ENCODE measurements around the gene STUB1. TPM values are rescaled to one million over a fixed set of nuclear protein-coding genes. Genes with fewer than 3 reads are reported as not detected.

The STUB1 gene
- total and polyA plus RNA-seq, 8 donors, result 43.5 to 307 (median 156) TPM

- peak within 1 kb of the TSS in 4 of 5 donors; percentile 16 to 62 (median 58) for H3K27ac ChIP-seq
These were observed 46.5 kb downstream of the STUB1 start, which contains the start of the genes CCDC78 and HAGHL for GRCh38 chr16:726438-727290. TSS of gene CCDC78 (minus strand) at chr16:726443. CDS start at chr16:726367, 76 bp downstream. TSS of gene HAGHL (plus strand) at chr16:727106. CDS start at chr16:727510, 404 bp downstream.

DNA sequence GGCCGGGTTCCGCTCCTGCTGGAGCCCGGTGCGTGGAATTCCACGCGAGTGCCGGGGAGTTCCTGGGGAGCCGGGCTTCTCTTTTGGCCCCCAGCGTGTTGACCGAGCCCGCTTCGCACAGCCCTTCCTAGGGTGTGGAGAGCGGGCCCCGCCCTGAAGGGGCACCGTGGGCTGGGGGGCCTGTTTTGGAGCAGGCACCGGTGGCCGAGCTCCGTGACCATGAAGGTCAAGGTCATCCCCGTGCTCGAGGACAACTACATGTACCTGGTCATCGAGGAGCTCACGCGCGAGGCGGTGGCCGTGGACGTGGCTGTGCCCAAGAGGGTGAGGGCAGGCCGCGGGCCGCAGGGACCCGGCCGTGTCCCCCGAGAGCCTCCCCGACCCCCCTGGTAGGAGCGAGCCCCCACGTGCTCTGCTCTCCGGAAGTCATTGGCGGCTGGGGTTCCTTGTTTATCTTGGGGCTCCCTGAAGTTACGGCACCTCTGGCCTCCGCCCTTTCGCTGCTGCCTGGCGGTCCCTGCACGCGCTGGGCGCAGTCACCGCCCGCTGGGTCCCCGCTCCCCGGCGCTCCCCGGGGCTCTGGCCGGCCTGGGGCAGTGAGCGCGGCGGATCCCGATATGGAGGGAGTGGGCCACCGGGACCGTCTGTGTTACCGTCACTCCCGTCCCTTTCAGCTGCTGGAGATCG is 47.2 kb downstream of the STUB1 start:
- Histone ChIP-seq H3K4me1 (peaks cover 31 to 39% (median 33%) of the 10 kb centered on the region in 4 donors), H3K27me3 (peaks cover 0 to 52% (median 24%) of the 10 kb centered on the region in 3 donors), H3K36me3 (peaks cover 0 to 36% (median 22%) of the 10 kb centered on the region in 4 donors), H3K4me3 (peak overlapping the region; percentile 48 to 69 (median 54)), H3K9me3 (no peaks in the 10 kb centered on the region), H3K27ac (peak overlapping the region in 4 of 5 donors; percentile 16 to 62 (median 58))
- peak in 1 of 2 donors; percentile 60 for DNase-seq
- TF ChIP-seq POLR2AphosphoS5 (IDR thresholded peaks at IDR 0.05) (no peak), POLR2A (IDR thresholded peaks at IDR 0.05) (no peak), EP300 (IDR thresholded peaks at IDR 0.05) (no peak)
- TF ChIP-seq, protein P1, sequence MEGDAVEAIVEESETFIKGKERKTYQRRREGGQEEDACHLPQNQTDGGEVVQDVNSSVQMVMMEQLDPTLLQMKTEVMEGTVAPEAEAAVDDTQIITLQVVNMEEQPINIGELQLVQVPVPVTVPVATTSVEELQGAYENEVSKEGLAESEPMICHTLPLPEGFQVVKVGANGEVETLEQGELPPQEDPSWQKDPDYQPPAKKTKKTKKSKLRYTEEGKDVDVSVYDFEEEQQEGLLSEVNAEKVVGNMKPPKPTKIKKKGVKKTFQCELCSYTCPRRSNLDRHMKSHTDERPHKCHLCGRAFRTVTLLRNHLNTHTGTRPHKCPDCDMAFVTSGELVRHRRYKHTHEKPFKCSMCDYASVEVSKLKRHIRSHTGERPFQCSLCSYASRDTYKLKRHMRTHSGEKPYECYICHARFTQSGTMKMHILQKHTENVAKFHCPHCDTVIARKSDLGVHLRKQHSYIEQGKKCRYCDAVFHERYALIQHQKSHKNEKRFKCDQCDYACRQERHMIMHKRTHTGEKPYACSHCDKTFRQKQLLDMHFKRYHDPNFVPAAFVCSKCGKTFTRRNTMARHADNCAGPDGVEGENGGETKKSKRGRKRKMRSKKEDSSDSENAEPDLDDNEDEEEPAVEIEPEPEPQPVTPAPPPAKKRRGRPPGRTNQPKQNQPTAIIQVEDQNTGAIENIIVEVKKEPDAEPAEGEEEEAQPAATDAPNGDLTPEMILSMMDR (IDR thresholded peaks at IDR 0.05), result no peak
- WGBS, 5 donors, result 0 to 2% (median 1%) methylated on average over 32 to 61 of the region's 61 CpGs
- intact Hi-C loops (cut with DNase I; ENCODE audit: low total_unique reads), result no loop called here

More at GRCh38 chr16:726438-727290, 46.5 kb downstream of the STUB1 start, which contains the start of the genes CCDC78 and HAGHL:
- Histone ChIP-seq H3K27me3 (peaks cover 0 to 52% (median 24%) of the 10 kb centered on the region in 3 donors), H3K4me3 (peak within 1 kb of the TSS; percentile 48 to 69 (median 54)), H3K9me3 (no peaks in the 10 kb centered on the region), H3K36me3 (peaks cover 0 to 29% (median 14%) of the 10 kb centered on the region in 4 donors), H3K4me1 (peaks cover 34 to 47% (median 40%) of the 10 kb centered on the region in 4 donors)
- intact Hi-C loops (cut with DNase I; ENCODE audit: low total_unique reads), result no loop called here
- 1 to 7% (median 2%) methylated on average over 32 to 79 of the region's 88 CpGs for WGBS, 5 donors
- no peak for TF ChIP-seq EP300 (IDR thresholded peaks at IDR 0.05)
- TF ChIP-seq, protein P1 (IDR thresholded peaks at IDR 0.05), result no peak
- no peak for TF ChIP-seq POLR2AphosphoS5 (IDR thresholded peaks at IDR 0.05)
- no peak for TF ChIP-seq POLR2A (IDR thresholded peaks at IDR 0.05)
- peak; percentile 65 to 83 for DNase-seq

DNA sequence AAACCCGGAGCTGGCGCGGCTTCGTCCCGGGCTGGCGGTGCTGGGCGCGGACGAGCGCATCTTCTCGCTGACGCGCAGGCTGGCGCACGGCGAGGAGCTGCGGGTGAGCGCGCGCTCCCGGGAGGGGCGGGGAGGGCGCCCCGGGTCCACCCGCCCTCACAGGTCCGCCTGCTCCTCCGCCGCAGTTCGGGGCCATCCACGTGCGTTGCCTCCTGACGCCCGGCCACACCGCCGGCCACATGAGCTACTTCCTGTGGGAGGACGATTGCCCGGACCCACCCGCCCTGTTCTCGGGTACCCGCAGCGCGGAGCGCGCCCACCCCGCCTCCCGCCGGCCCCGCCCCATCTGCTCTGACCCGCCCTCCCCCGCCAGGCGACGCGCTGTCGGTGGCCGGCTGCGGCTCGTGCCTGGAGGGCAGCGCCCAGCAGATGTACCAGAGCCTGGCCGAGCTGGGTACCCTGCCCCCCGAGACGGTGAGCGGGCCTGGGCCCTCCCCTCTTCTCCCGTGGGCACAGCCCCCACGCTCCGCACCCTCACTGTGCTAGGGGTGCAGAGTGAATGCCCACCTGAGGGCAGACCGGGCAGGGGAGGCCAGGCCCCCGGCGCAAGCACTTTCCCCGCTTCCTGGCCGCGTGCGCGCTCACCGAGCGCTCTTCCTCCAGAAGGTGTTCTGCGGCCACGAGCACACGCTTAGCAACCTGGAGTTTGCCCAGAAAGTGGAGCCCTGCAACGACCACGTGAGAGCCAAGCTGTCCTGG is 48.1 kb downstream of the STUB1 start:
- Histone ChIP-seq H3K27me3 (peaks cover 0 to 52% (median 24%) of the 10 kb centered on the region in 3 donors), H3K27ac (peak overlapping the region; percentile 11 to 62 (median 55)), H3K36me3 (peaks cover 7 to 38% (median 30%) of the 10 kb centered on the region in 4 donors), H3K4me1 (peaks cover 31 to 38% (median 32%) of the 10 kb centered on the region in 4 donors), H3K4me3 (peak overlapping the region; percentile 48 to 69 (median 54)), H3K9me3 (no peaks in the 10 kb centered on the region)
- DNase-seq, result peak; percentile 69 to 88
- intact Hi-C loops (cut with DNase I; ENCODE audit: low total_unique reads), result no loop called here
- TF ChIP-seq, protein P1 (IDR thresholded peaks at IDR 0.05), result no peak
- TF ChIP-seq POLR2A (IDR thresholded peaks at IDR 0.05) (no peak), POLR2AphosphoS5 (IDR thresholded peaks at IDR 0.05) (peak in 1 of 3 donors; percentile 3)
- WGBS, 5 donors, result 0 to 2% (median 1%) methylated on average over 10 to 79 of the region's 80 CpGs

Data from stomach (tissue), 9 donors.